DOHH2 (cell line): ENCODE data around the gene RHBG.

Experiments
- CTCF ChIP-seq: fragments of 200-600 bp; sonication (generic); IDR thresholded peaks from one replicate; pipeline ENCODE4 v1.5.1; 2014; ENCODE audit warnings: antibody characterized with exemption, mild to moderate bottlenecking, low read depth, low read length; ENCODE audit not compliant: poor library complexity, severe bottlenecking
- EZH2phosphoT487 ChIP-seq: fragments of 200-600 bp; sonication (generic); IDR thresholded peaks from 2 replicates; pipeline ENCODE4 v1.6.1; 2017; ENCODE audit warnings: borderline replicate concordance, mild to moderate bottlenecking, antibody characterized with exemption, low read length, moderate library complexity, mixed read lengths

DNA sequence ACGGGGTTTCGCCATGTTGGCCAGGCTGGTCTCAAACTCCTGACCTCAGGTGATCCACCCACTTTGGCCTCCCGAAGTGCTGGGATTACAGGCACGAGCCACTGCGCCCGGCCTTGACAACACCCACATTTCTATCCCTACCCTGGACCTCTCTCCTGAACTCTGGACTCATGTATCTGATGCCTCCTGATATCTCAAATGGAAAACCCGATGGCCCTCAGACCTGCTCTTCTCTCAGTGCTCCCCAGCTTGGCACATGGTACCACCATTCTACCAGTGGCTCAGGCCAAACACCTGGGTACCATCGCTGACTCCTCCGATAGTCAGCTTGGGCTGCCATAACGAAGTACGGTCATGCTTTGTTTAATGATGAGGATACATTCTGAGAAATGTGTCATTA, 8.5 kb upstream of the RHBG start:
- TF ChIP-seq CTCF: no peak
- no peak for TF ChIP-seq EZH2phosphoT487
